H1 (cell line): ENCODE measurements around the gene CD244. TPM values are rescaled to one million over a fixed set of nuclear protein-coding genes. Genes with fewer than 3 reads are reported as not detected.
"Not testable (repeated sequence)": the region's sequence is repeated elsewhere in the genome, so short reads cannot be mapped to it uniquely, and the experiment has no call there.

Experiments
- CTCF ChIA-PET: fragments of 300-600 bp; sonication (Branson Sonifier 250); formaldehyde crosslinking; loops from one replicate; lab custom pipeline; 2021; ENCODE audit not compliant: partially characterized antibody; lab: Charles Lee
- POLR2A ChIA-PET: fragments of 300-600 bp; sonication (Branson Sonifier 250); formaldehyde crosslinking; loops from one replicate; lab custom pipeline; 2021; ENCODE audit warnings: inconsistent platforms; ENCODE audit not compliant: partially characterized antibody; lab: Charles Lee
- DNase-seq, 2 experiments: peaks; one replicate each; pipeline versions ENCODE4 v3.0.0 to v3.0.0-alpha.2; 2010 to 2022; ENCODE audit warnings: low spot score in 2 of 2, low read depth in 1 of 2, mixed read lengths in 1 of 2
- FAIRE-seq: peaks from 2 replicates; lab custom pipeline; 2011; peaks lifted over from hg19 to GRCh38; lab: Jason Lieb, UNC
- H2AFZ ChIP-seq: 2 replicates; pipeline ENCODE4 v1.8.1; 2012; ENCODE audit warnings: low read length, inconsistent platforms
- H2AK5ac ChIP-seq: 2 replicates; pipeline ENCODE4 v1.6.1; 2013; ENCODE audit warnings: low read depth, low read length
- H2BK120ac ChIP-seq: replicated peaks from 2 replicates; pipeline ENCODE3; 2013; ENCODE audit warnings: low read depth, low read length, inconsistent platforms
- H2BK12ac ChIP-seq: 2 replicates; pipeline ENCODE4 v1.6.1; 2013; ENCODE audit warnings: low read depth, low read length
- H2BK15ac ChIP-seq: 2 replicates; pipeline ENCODE4 v1.6.1; 2013; ENCODE audit warnings: low read length
- H2BK20ac ChIP-seq: 2 replicates; pipeline ENCODE4 v1.6.1; 2013; ENCODE audit warnings: low read length
- H2BK5ac ChIP-seq: 2 replicates; pipeline ENCODE4 v1.6.1; 2013; ENCODE audit warnings: low read depth, low read length
- H3K14ac ChIP-seq: 2 replicates; pipeline ENCODE4 v1.6.1; 2013; ENCODE audit warnings: inconsistent platforms; ENCODE audit not compliant: insufficient read length
- H3K18ac ChIP-seq: 2 replicates; pipeline ENCODE4 v1.6.1; 2013; ENCODE audit warnings: low read length; ENCODE audit errors: extremely low read depth
- H3K23ac ChIP-seq: 2 replicates; pipeline ENCODE4 v1.6.1; 2013; ENCODE audit warnings: inconsistent platforms; ENCODE audit not compliant: insufficient read length
- H3K23me2 ChIP-seq: 2 replicates; pipeline ENCODE4 v1.6.1; 2013; ENCODE audit warnings: low read depth, low read length
- H3K27ac ChIP-seq: 2 replicates; pipeline ENCODE4 v1.6.1; 2011; ENCODE audit warnings: low read depth, low read length, inconsistent platforms
- H3K27me3 ChIP-seq, 4 experiments: replicated peaks in 1 of 4; 1 replicate in 1 of 4; 2 replicates in 3 of 4; pipeline versions ENCODE4 v1.6.1 to v1.8.1; 2011 to 2013; ENCODE audit warnings: low read length in 3 of 4, mild to moderate bottlenecking in 3 of 4, inconsistent platforms in 2 of 4, mixed read lengths in 2 of 4, moderate library complexity in 1 of 4; ENCODE audit not compliant: control insufficient read depth in 3 of 4, insufficient read depth in 3 of 4; ENCODE audit errors: extremely low read depth in 1 of 4
- H3K36me3 ChIP-seq, 4 experiments: 2 replicates each; pipeline versions ENCODE4 v1.6.1 to v1.8.1; 2011 to 2013; ENCODE audit warnings: mild to moderate bottlenecking in 4 of 4, low read length in 3 of 4, moderate library complexity in 2 of 4, control low read depth in 1 of 4, inconsistent platforms in 1 of 4; ENCODE audit not compliant: insufficient read depth in 4 of 4, control insufficient read depth in 2 of 4
- H3K4ac ChIP-seq: replicated peaks from 2 replicates; pipeline ENCODE3; 2013; ENCODE audit warnings: low read length, low read depth, mixed read lengths, inconsistent platforms; ENCODE audit not compliant: insufficient read length
- H3K4me1 ChIP-seq, 4 experiments: replicated peaks in 1 of 4; 1 replicate in 1 of 4; 2 replicates in 3 of 4; pipeline versions ENCODE4 v1.6.1 to v1.8.1; 2011 to 2013; ENCODE audit warnings: low read length in 3 of 4, inconsistent platforms in 2 of 4, mixed read lengths in 1 of 4; ENCODE audit not compliant: insufficient read depth in 4 of 4, control insufficient read depth in 3 of 4
- H3K4me2 ChIP-seq, 2 experiments: 2 replicates each; pipeline versions ENCODE4 v1.6.1 to v1.8.1; 2011 to 2013; ENCODE audit warnings: low read depth in 2 of 2, low read length in 2 of 2, control low read depth in 1 of 2, inconsistent platforms in 1 of 2, mild to moderate bottlenecking in 1 of 2; ENCODE audit not compliant: insufficient read depth in 1 of 2
- H3K4me3 ChIP-seq, 4 experiments: fragments of 200-600, 300-600 bp in 1 of 4; sonication (generic), shearing (Covaris generic), sonication (Bioruptor Twin) in 1 of 4; 2 replicates each; pipeline versions ENCODE4 v1.5.1 to v1.8.1; 2011 to 2016; ENCODE audit warnings: low read length in 4 of 4, low read depth in 3 of 4, control low read depth in 2 of 4, inconsistent platforms in 2 of 4, mild to moderate bottlenecking in 2 of 4, mixed read lengths in 1 of 4, moderate library complexity in 1 of 4; ENCODE audit not compliant: insufficient read depth in 2 of 4; ENCODE audit errors: extremely low read depth in 1 of 4
- H3K56ac ChIP-seq: replicated peaks from 2 replicates; pipeline ENCODE3; 2013; ENCODE audit warnings: low read depth, mild to moderate bottlenecking, mixed read lengths, low read length, inconsistent platforms; ENCODE audit not compliant: insufficient read length
- H3K79me1 ChIP-seq: 2 replicates; pipeline ENCODE4 v1.6.1; 2013; ENCODE audit warnings: low read depth, low read length, control low read depth
- H3K79me2 ChIP-seq, 2 experiments: 2 replicates each; pipeline versions ENCODE4 v1.6.1 to v1.8.1; 2012 to 2013; ENCODE audit warnings: low read length in 2 of 2, mild to moderate bottlenecking in 2 of 2, inconsistent platforms in 1 of 2; ENCODE audit not compliant: insufficient read depth in 2 of 2, control insufficient read depth in 1 of 2
- H3K9ac ChIP-seq, 4 experiments: replicated peaks in 1 of 4; 1 replicate in 1 of 4; 2 replicates in 3 of 4; pipeline versions ENCODE4 v1.6.1 to v1.8.1; 2011 to 2013; ENCODE audit warnings: low read depth in 3 of 4, low read length in 3 of 4, control low read depth in 2 of 4, mild to moderate bottlenecking in 2 of 4, moderate library complexity in 2 of 4, inconsistent platforms in 1 of 4; ENCODE audit errors: extremely low read depth in 1 of 4
- H3K9me3 ChIP-seq, 2 experiments: 2 replicates each; pipeline versions ENCODE4 v1.6.1 to v1.8.1; 2012 to 2013; ENCODE audit warnings: mild to moderate bottlenecking in 2 of 2, moderate library complexity in 2 of 2, control low read depth in 1 of 2, inconsistent platforms in 1 of 2, low read depth in 1 of 2, low read length in 1 of 2, mixed read lengths in 1 of 2; ENCODE audit not compliant: insufficient read depth in 2 of 2
- H4K20me1 ChIP-seq, 2 experiments: replicated peaks in 1 of 2; 2 replicates each; pipeline versions ENCODE3 to v1.8.1; 2011 to 2013; ENCODE audit warnings: inconsistent platforms in 2 of 2, low read length in 2 of 2, mild to moderate bottlenecking in 1 of 2; ENCODE audit not compliant: insufficient read depth in 2 of 2, control insufficient read depth in 1 of 2
- H4K5ac ChIP-seq: 2 replicates; pipeline ENCODE4 v1.6.1; 2013; ENCODE audit warnings: low read length, low read depth, mixed read lengths, inconsistent platforms; ENCODE audit not compliant: insufficient read length
- H4K8ac ChIP-seq: 2 replicates; pipeline ENCODE4 v1.8.0; 2013; ENCODE audit warnings: mild to moderate bottlenecking, moderate library complexity, low read length, inconsistent platforms; ENCODE audit not compliant: insufficient read depth; ENCODE audit errors: extremely low read depth
- H4K91ac ChIP-seq: replicated peaks from 2 replicates; pipeline ENCODE3; 2013; ENCODE audit warnings: low read length, mixed read lengths, inconsistent platforms; ENCODE audit not compliant: insufficient read length
- WGBS, 2 experiments: shearing (Covaris generic) in 1 of 2; methylation state at CpG; one replicate each; pipeline versions ENCODE4 v1.1.6 to v1.1.7; 2013 to 2015; ENCODE audit warnings: low lambda C conversion rate in 2 of 2, mixed read lengths in 2 of 2, inconsistent platforms in 1 of 2, low coverage in 1 of 2, missing lambda C conversion rate in 1 of 2; ENCODE audit not compliant: insufficient replicate concordance in 2 of 2, insufficient coverage in 1 of 2, insufficient read length in 1 of 2; ENCODE audit errors: extremely low coverage in 1 of 2, missing lambda C conversion rate in 1 of 2; 5-methylcytosine and 5-hydroxymethylcytosine counted together
- polyA plus RNA-seq, 7 experiments: library from polyadenylated mRNA; depleted of rRNA in 3 of 7; stranded (reverse) in 5 of 7; unstranded in 2 of 7; fragments of >200 nt in 5 of 7; fragments of 200-250 nt in 2 of 7; gene quantifications; 1 replicate in 5 of 7; 2 replicates in 1 of 7; 4 replicates in 1 of 7; pipeline versions ENCODE4 v1.2.1 to v1.2.3, GENCODE V29; 2011 to 2013; ENCODE audit warnings: missing spikeins in 2 of 7, mixed read lengths in 2 of 7
- total RNA-seq: library from RNA; stranded (reverse); fragmentation: NEBNext Ultra II Directional; extraction: Animal tissue kit (Norgen Biotek cat#: 25700); gene quantifications from 2 replicates; pipeline ENCODE4 v1.2.1, GENCODE V29; 2021

Gene CD244
- total and polyA plus RNA-seq, 2 of the 8 experiments (the other 6 are each of a cell fraction or from before 2014, with no cell fraction given), result not detected

DNA sequence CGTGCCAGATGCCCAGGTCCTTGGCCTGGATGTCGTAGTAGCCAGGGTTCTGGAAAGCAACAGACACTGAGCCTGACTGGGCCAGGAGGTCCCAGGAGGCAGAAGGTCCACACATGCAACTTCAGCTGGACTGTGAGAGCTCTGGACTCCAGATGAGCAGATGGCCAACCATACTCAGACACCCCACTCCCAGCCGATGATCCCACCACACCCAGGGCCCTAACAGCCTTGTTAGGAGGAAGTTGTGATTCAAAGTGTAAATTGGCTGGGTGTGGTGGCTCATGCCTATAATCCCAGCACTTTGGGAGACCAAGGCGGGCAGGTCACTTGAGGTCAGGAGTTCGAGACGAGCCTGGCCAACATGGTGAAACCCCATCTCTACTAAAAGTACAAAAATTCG lies 18.6 kb upstream of the CD244 start:
- H2BK120ac ChIP-seq, H3K9me3 ChIP-seq, H3K4ac ChIP-seq, H3K4me1 ChIP-seq, H3K27me3 ChIP-seq, H3K56ac ChIP-seq, H3K23ac ChIP-seq, H4K20me1 ChIP-seq, H3K4me3 ChIP-seq, H3K18ac ChIP-seq, H3K4me2 ChIP-seq, H2BK12ac ChIP-seq, H2AFZ ChIP-seq, H2BK15ac ChIP-seq, FAIRE-seq, H4K91ac ChIP-seq, H3K36me3 ChIP-seq, H3K9ac ChIP-seq, H2BK5ac ChIP-seq, H3K79me1 ChIP-seq, H4K5ac ChIP-seq, H3K23me2 ChIP-seq, H3K79me2 ChIP-seq, H2BK20ac ChIP-seq, POLR2A ChIA-PET, H3K27ac ChIP-seq, H4K8ac ChIP-seq, DNase-seq, H2AK5ac ChIP-seq, H3K14ac ChIP-seq: not testable (repeated sequence)
- 90% methylated on average over 7 of the region's 7 CpGs; no CpG with 5 or more reads in 1 of the 2 experiments for WGBS, 2 experiments
- CTCF ChIA-PET, result interaction anchor here (0.6 to 5.7 kb wide), 3 partner anchors 46 to 109 kb away, joined by 3 to 33 read pairs (median 8); no protein-coding TSS in a partner anchor
